H1 (cell line): ENCODE data around the gene MASTL. TPM values are rescaled to one million over a fixed set of nuclear protein-coding genes. Genes with fewer than 3 reads are reported as not detected.

ENCODE experiments used
- CTCF ChIA-PET: fragments of 300-600 bp; sonication (Branson Sonifier 250); formaldehyde crosslinking; loops from one replicate; lab custom pipeline; 2021; ENCODE audit not compliant: partially characterized antibody; lab: Charles Lee
- POLR2A ChIA-PET: fragments of 300-600 bp; sonication (Branson Sonifier 250); formaldehyde crosslinking; loops from one replicate; lab custom pipeline; 2021; ENCODE audit warnings: inconsistent platforms; ENCODE audit not compliant: partially characterized antibody; lab: Charles Lee
- DNase-seq, 2 experiments: peaks; one replicate each; pipeline versions ENCODE4 v3.0.0 to v3.0.0-alpha.2; 2010 to 2022; ENCODE audit warnings: low spot score in 2 of 2, low read depth in 1 of 2, mixed read lengths in 1 of 2
- FAIRE-seq: peaks from 2 replicates; lab custom pipeline; 2011; peaks lifted over from hg19 to GRCh38; lab: Jason Lieb, UNC
- H2AFZ ChIP-seq: 2 replicates; pipeline ENCODE4 v1.8.1; 2012; ENCODE audit warnings: low read length, inconsistent platforms
- H2AK5ac ChIP-seq: 2 replicates; pipeline ENCODE4 v1.6.1; 2013; ENCODE audit warnings: low read depth, low read length
- H2BK120ac ChIP-seq: replicated peaks from 2 replicates; pipeline ENCODE3; 2013; ENCODE audit warnings: low read depth, low read length, inconsistent platforms
- H2BK12ac ChIP-seq: 2 replicates; pipeline ENCODE4 v1.6.1; 2013; ENCODE audit warnings: low read depth, low read length
- H2BK15ac ChIP-seq: 2 replicates; pipeline ENCODE4 v1.6.1; 2013; ENCODE audit warnings: low read length
- H2BK20ac ChIP-seq: 2 replicates; pipeline ENCODE4 v1.6.1; 2013; ENCODE audit warnings: low read length
- H2BK5ac ChIP-seq: 2 replicates; pipeline ENCODE4 v1.6.1; 2013; ENCODE audit warnings: low read depth, low read length
- H3K14ac ChIP-seq: 2 replicates; pipeline ENCODE4 v1.6.1; 2013; ENCODE audit warnings: inconsistent platforms; ENCODE audit not compliant: insufficient read length
- H3K18ac ChIP-seq: 2 replicates; pipeline ENCODE4 v1.6.1; 2013; ENCODE audit warnings: low read length; ENCODE audit errors: extremely low read depth
- H3K23ac ChIP-seq: 2 replicates; pipeline ENCODE4 v1.6.1; 2013; ENCODE audit warnings: inconsistent platforms; ENCODE audit not compliant: insufficient read length
- H3K23me2 ChIP-seq: 2 replicates; pipeline ENCODE4 v1.6.1; 2013; ENCODE audit warnings: low read depth, low read length
- H3K27ac ChIP-seq: 2 replicates; pipeline ENCODE4 v1.6.1; 2011; ENCODE audit warnings: low read depth, low read length, inconsistent platforms
- H3K27me3 ChIP-seq, 4 experiments: replicated peaks in 1 of 4; 1 replicate in 1 of 4; 2 replicates in 3 of 4; pipeline versions ENCODE4 v1.6.1 to v1.8.1; 2011 to 2013; ENCODE audit warnings: low read length in 3 of 4, mild to moderate bottlenecking in 3 of 4, inconsistent platforms in 2 of 4, mixed read lengths in 2 of 4, moderate library complexity in 1 of 4; ENCODE audit not compliant: control insufficient read depth in 3 of 4, insufficient read depth in 3 of 4; ENCODE audit errors: extremely low read depth in 1 of 4
- H3K36me3 ChIP-seq, 4 experiments: 2 replicates each; pipeline versions ENCODE4 v1.6.1 to v1.8.1; 2011 to 2013; ENCODE audit warnings: mild to moderate bottlenecking in 4 of 4, low read length in 3 of 4, moderate library complexity in 2 of 4, control low read depth in 1 of 4, inconsistent platforms in 1 of 4; ENCODE audit not compliant: insufficient read depth in 4 of 4, control insufficient read depth in 2 of 4
- H3K4ac ChIP-seq: replicated peaks from 2 replicates; pipeline ENCODE3; 2013; ENCODE audit warnings: low read length, low read depth, mixed read lengths, inconsistent platforms; ENCODE audit not compliant: insufficient read length
- H3K4me1 ChIP-seq, 4 experiments: replicated peaks in 1 of 4; 1 replicate in 1 of 4; 2 replicates in 3 of 4; pipeline versions ENCODE4 v1.6.1 to v1.8.1; 2011 to 2013; ENCODE audit warnings: low read length in 3 of 4, inconsistent platforms in 2 of 4, mixed read lengths in 1 of 4; ENCODE audit not compliant: insufficient read depth in 4 of 4, control insufficient read depth in 3 of 4
- H3K4me2 ChIP-seq, 2 experiments: 2 replicates each; pipeline versions ENCODE4 v1.6.1 to v1.8.1; 2011 to 2013; ENCODE audit warnings: low read depth in 2 of 2, low read length in 2 of 2, control low read depth in 1 of 2, inconsistent platforms in 1 of 2, mild to moderate bottlenecking in 1 of 2; ENCODE audit not compliant: insufficient read depth in 1 of 2
- H3K4me3 ChIP-seq, 4 experiments: fragments of 200-600, 300-600 bp in 1 of 4; sonication (generic), shearing (Covaris generic), sonication (Bioruptor Twin) in 1 of 4; 2 replicates each; pipeline versions ENCODE4 v1.5.1 to v1.8.1; 2011 to 2016; ENCODE audit warnings: low read length in 4 of 4, low read depth in 3 of 4, control low read depth in 2 of 4, inconsistent platforms in 2 of 4, mild to moderate bottlenecking in 2 of 4, mixed read lengths in 1 of 4, moderate library complexity in 1 of 4; ENCODE audit not compliant: insufficient read depth in 2 of 4; ENCODE audit errors: extremely low read depth in 1 of 4
- H3K56ac ChIP-seq: replicated peaks from 2 replicates; pipeline ENCODE3; 2013; ENCODE audit warnings: low read depth, mild to moderate bottlenecking, mixed read lengths, low read length, inconsistent platforms; ENCODE audit not compliant: insufficient read length
- H3K79me1 ChIP-seq: 2 replicates; pipeline ENCODE4 v1.6.1; 2013; ENCODE audit warnings: low read depth, low read length, control low read depth
- H3K79me2 ChIP-seq, 2 experiments: 2 replicates each; pipeline versions ENCODE4 v1.6.1 to v1.8.1; 2012 to 2013; ENCODE audit warnings: low read length in 2 of 2, mild to moderate bottlenecking in 2 of 2, inconsistent platforms in 1 of 2; ENCODE audit not compliant: insufficient read depth in 2 of 2, control insufficient read depth in 1 of 2
- H3K9ac ChIP-seq, 4 experiments: replicated peaks in 1 of 4; 1 replicate in 1 of 4; 2 replicates in 3 of 4; pipeline versions ENCODE4 v1.6.1 to v1.8.1; 2011 to 2013; ENCODE audit warnings: low read depth in 3 of 4, low read length in 3 of 4, control low read depth in 2 of 4, mild to moderate bottlenecking in 2 of 4, moderate library complexity in 2 of 4, inconsistent platforms in 1 of 4; ENCODE audit errors: extremely low read depth in 1 of 4
- H3K9me3 ChIP-seq, 2 experiments: 2 replicates each; pipeline versions ENCODE4 v1.6.1 to v1.8.1; 2012 to 2013; ENCODE audit warnings: mild to moderate bottlenecking in 2 of 2, moderate library complexity in 2 of 2, control low read depth in 1 of 2, inconsistent platforms in 1 of 2, low read depth in 1 of 2, low read length in 1 of 2, mixed read lengths in 1 of 2; ENCODE audit not compliant: insufficient read depth in 2 of 2
- H4K20me1 ChIP-seq, 2 experiments: replicated peaks in 1 of 2; 2 replicates each; pipeline versions ENCODE3 to v1.8.1; 2011 to 2013; ENCODE audit warnings: inconsistent platforms in 2 of 2, low read length in 2 of 2, mild to moderate bottlenecking in 1 of 2; ENCODE audit not compliant: insufficient read depth in 2 of 2, control insufficient read depth in 1 of 2
- H4K5ac ChIP-seq: 2 replicates; pipeline ENCODE4 v1.6.1; 2013; ENCODE audit warnings: low read length, low read depth, mixed read lengths, inconsistent platforms; ENCODE audit not compliant: insufficient read length
- H4K8ac ChIP-seq: 2 replicates; pipeline ENCODE4 v1.8.0; 2013; ENCODE audit warnings: mild to moderate bottlenecking, moderate library complexity, low read length, inconsistent platforms; ENCODE audit not compliant: insufficient read depth; ENCODE audit errors: extremely low read depth
- H4K91ac ChIP-seq: replicated peaks from 2 replicates; pipeline ENCODE3; 2013; ENCODE audit warnings: low read length, mixed read lengths, inconsistent platforms; ENCODE audit not compliant: insufficient read length
- ATF2 ChIP-seq: IDR thresholded peaks from 2 replicates; pipeline ENCODE4 v1.6.1; 2012; ENCODE audit warnings: low read length, inconsistent platforms
- ATF3 ChIP-seq: IDR thresholded peaks from 2 replicates; pipeline ENCODE4 v1.6.1; 2011; ENCODE audit warnings: low read depth, mild to moderate bottlenecking, low read length; ENCODE audit not compliant: insufficient read depth
- BRCA1 ChIP-seq: IDR thresholded peaks from 2 replicates; pipeline ENCODE4 v1.6.1; 2012; ENCODE audit warnings: low read depth, low read length, improper control_type of control experiment
- CBX8 ChIP-seq: fragments of 300-800, 300-1000 bp; sonication (generic); IDR thresholded peaks from 2 replicates; pipeline ENCODE4 v1.7.1; 2016; ENCODE audit warnings: low read depth, low read length, borderline replicate concordance
- CTBP2 ChIP-seq: IDR thresholded peaks from 2 replicates; pipeline ENCODE4 v1.7.0; 2011; ENCODE audit warnings: borderline replicate concordance, mild to moderate bottlenecking, moderate library complexity, mixed read lengths, low read length; ENCODE audit not compliant: insufficient read depth, insufficient read length
- MAFK ChIP-seq: IDR thresholded peaks from 2 replicates; pipeline ENCODE4 v1.6.1; 2012; ENCODE audit warnings: low read depth, mild to moderate bottlenecking, improper control_type of control experiment, low read length
- RNF2 ChIP-seq: fragments of 200-900, 300-1000 bp; sonication (generic); IDR thresholded peaks from 2 replicates; pipeline ENCODE4 v1.7.1; 2016; ENCODE audit warnings: borderline replicate concordance, low read depth, mild to moderate bottlenecking, antibody characterized with exemption, low read length; ENCODE audit not compliant: poor library complexity, severe bottlenecking; ENCODE audit errors: missing control alignments
- RXRA ChIP-seq: IDR thresholded peaks from 2 replicates; pipeline ENCODE4 v1.6.1; 2011; ENCODE audit warnings: low read depth, mild to moderate bottlenecking, low read length, moderate library complexity; ENCODE audit not compliant: insufficient read depth
- SIX5 ChIP-seq: IDR thresholded peaks from 2 replicates; pipeline ENCODE4 v1.6.1; 2011; ENCODE audit warnings: mild to moderate bottlenecking, low read depth, low read length
- SP1 ChIP-seq: IDR thresholded peaks from 2 replicates; pipeline ENCODE4 v1.6.1; 2011; ENCODE audit warnings: low read depth, low read length
- SP2 ChIP-seq: IDR thresholded peaks from 2 replicates; pipeline ENCODE4 v1.6.1; 2012; ENCODE audit warnings: mild to moderate bottlenecking, low read length, inconsistent platforms
- SRF ChIP-seq: IDR thresholded peaks from 2 replicates; pipeline ENCODE4 v1.6.1; 2011; ENCODE audit warnings: mild to moderate bottlenecking, low read depth, low read length, moderate library complexity
- WGBS, 2 experiments: shearing (Covaris generic) in 1 of 2; methylation state at CpG; one replicate each; pipeline versions ENCODE4 v1.1.6 to v1.1.7; 2013 to 2015; ENCODE audit warnings: low lambda C conversion rate in 2 of 2, mixed read lengths in 2 of 2, inconsistent platforms in 1 of 2, low coverage in 1 of 2, missing lambda C conversion rate in 1 of 2; ENCODE audit not compliant: insufficient replicate concordance in 2 of 2, insufficient coverage in 1 of 2, insufficient read length in 1 of 2; ENCODE audit errors: extremely low coverage in 1 of 2, missing lambda C conversion rate in 1 of 2; 5-methylcytosine and 5-hydroxymethylcytosine counted together
- polyA plus RNA-seq, 7 experiments: library from polyadenylated mRNA; depleted of rRNA in 3 of 7; stranded (reverse) in 5 of 7; unstranded in 2 of 7; fragments of >200 nt in 5 of 7; fragments of 200-250 nt in 2 of 7; gene quantifications; 1 replicate in 5 of 7; 2 replicates in 1 of 7; 4 replicates in 1 of 7; pipeline versions ENCODE4 v1.2.1 to v1.2.3, GENCODE V29; 2011 to 2013; ENCODE audit warnings: missing spikeins in 2 of 7, mixed read lengths in 2 of 7
- total RNA-seq: library from RNA; stranded (reverse); fragmentation: NEBNext Ultra II Directional; extraction: Animal tissue kit (Norgen Biotek cat#: 25700); gene quantifications from 2 replicates; pipeline ENCODE4 v1.2.1, GENCODE V29; 2021

The MASTL gene
- total and polyA plus RNA-seq, 2 of the 8 experiments (the other 6 are each of a cell fraction or from before 2014, with no cell fraction given), result 14.9 to 42.5 TPM

GRCh38 chr10:27169849-27170248, 14.7 kb downstream of the MASTL start:
- no peak overlapping the region for H3K27ac ChIP-seq
- H3K79me1 ChIP-seq, result no peaks in the 10 kb centered on the region
- ChIA-PET CTCF (interaction anchor here (1.1 kb wide), 1 partner anchor 90 kb away, joined by 3 read pairs; no protein-coding TSS in a partner anchor), POLR2A (interaction anchor here (0.7 to 2.3 kb wide), 3 partner anchors 13 to 65 kb away, joined by 4 to 5 read pairs (median 5); no protein-coding TSS in a partner anchor)
- no peaks in the 10 kb centered on the region for H3K27me3 ChIP-seq
- 94% methylated on average over 4 of the region's 4 CpGs; no CpG with 5 or more reads in 1 of the 2 experiments for WGBS, 2 experiments
- H4K91ac ChIP-seq, result no peak overlapping the region
- H3K18ac ChIP-seq, result no peak overlapping the region
- H3K23ac ChIP-seq, result no peak overlapping the region
- no peak overlapping the region for H2BK20ac ChIP-seq
- H3K4ac ChIP-seq, result no peak overlapping the region
- DNase-seq (no peak), FAIRE-seq (no peak)
- H3K9me3 ChIP-seq, result no peaks in the 10 kb centered on the region
- no peak overlapping the region for H3K9ac ChIP-seq
- no peak overlapping the region for H4K8ac ChIP-seq
- peaks cover 22 to 83% (median 58%) of the 10 kb centered on the region in 4 experiments for H3K36me3 ChIP-seq
- H2BK5ac ChIP-seq, result no peak overlapping the region
- H3K4me3 ChIP-seq, result no peak overlapping the region
- no peak overlapping the region for H2AK5ac ChIP-seq
- no peaks in the 10 kb centered on the region for H3K79me2 ChIP-seq
- H3K23me2 ChIP-seq, result no peaks in the 10 kb centered on the region
- no peak overlapping the region for H2BK120ac ChIP-seq
- no peak overlapping the region for H4K5ac ChIP-seq
- H4K20me1 ChIP-seq, result peaks cover 2 to 4% of the 10 kb centered on the region in 2 experiments
- H2BK12ac ChIP-seq, result no peak overlapping the region
- no peak overlapping the region for H2BK15ac ChIP-seq
- no peak overlapping the region for H3K14ac ChIP-seq
- no peak overlapping the region for H3K4me2 ChIP-seq
- no peak overlapping the region for H3K56ac ChIP-seq
- H3K4me1 ChIP-seq, result no peaks in the 10 kb centered on the region
- no peak overlapping the region for H2AFZ ChIP-seq
- TF ChIP-seq MAFK (no peak), SP2 (no peak), CTBP2 (no peak), RXRA (no peak), BRCA1 (no peak), ATF3 (no peak), CBX8 (no peak), SIX5 (no peak), SP1 (no peak), ATF2 (no peak), RNF2 (no peak), SRF (no peak)
